Endothelial cell of umbilical vein (primary cell): ENCODE results near the gene CFAP100. TPM values are rescaled to one million over a fixed set of nuclear protein-coding genes. Genes with fewer than 3 reads are reported as not detected.

ENCODE experiments used
- BruUV-seq: library from RNA; stranded (reverse); fragments of 400-500 nt; replicated peaks from 2 replicates; lab custom pipeline; 2021; lab: Mats Ljungman, UMichigan
- CTCF ChIA-PET: fragments of 300-600, 350-600 bp; sonication (Branson Sonifier 250); formaldehyde crosslinking; loops from one replicate; lab custom pipeline; 2021; ENCODE audit warnings: antibody characterized with exemption, inconsistent platforms; lab: Charles Lee
- POLR2A ChIA-PET: fragments of 300-600, 350-600 bp; sonication (Branson Sonifier 250); formaldehyde crosslinking; loops from one replicate; lab custom pipeline; 2021; ENCODE audit warnings: antibody characterized with exemption, inconsistent platforms; lab: Charles Lee
- DNase-seq: peaks from one replicate; pipeline ENCODE4 v3.0.0-alpha.2; 2011; ENCODE audit warnings: low read depth, low spot score
- FAIRE-seq: peaks from 2 replicates; lab custom pipeline; 2011; peaks lifted over from hg19 to GRCh38; lab: Jason Lieb, UNC
- H2AFZ ChIP-seq: 2 replicates; pipeline ENCODE4 v1.6.0; 2012; ENCODE audit warnings: low read depth, low read length, control low read depth, inconsistent platforms
- H3K27ac ChIP-seq: 2 replicates; pipeline ENCODE4 v1.5.1; 2011; ENCODE audit warnings: low read depth, mild to moderate bottlenecking, control low read depth, low read length, moderate library complexity; ENCODE audit not compliant: insufficient read depth
- H3K27me3 ChIP-seq, 2 experiments: 2 replicates each; pipeline versions ENCODE4 v1.6.0 to v1.6.1; 2011; ENCODE audit warnings: low read length in 2 of 2, mixed read lengths in 1 of 2; ENCODE audit not compliant: control insufficient read depth in 2 of 2, insufficient read depth in 2 of 2
- H3K36me3 ChIP-seq, 2 experiments: 2 replicates in 1 of 2; 3 replicates in 1 of 2; pipeline ENCODE4 v1.5.1; 2011; ENCODE audit warnings: low read length in 2 of 2, mild to moderate bottlenecking in 1 of 2, moderate library complexity in 1 of 2; ENCODE audit not compliant: control insufficient read depth in 2 of 2, insufficient read depth in 2 of 2; ENCODE audit errors: extremely low read depth in 1 of 2
- H3K4me1 ChIP-seq: 3 replicates; pipeline ENCODE4 v1.5.1; 2011; ENCODE audit warnings: mild to moderate bottlenecking, low read length; ENCODE audit not compliant: control insufficient read depth, insufficient read depth; ENCODE audit errors: extremely low read depth
- H3K4me2 ChIP-seq: 2 replicates; pipeline ENCODE4 v1.6.1; 2011; ENCODE audit warnings: low read length, control low read depth, mixed read lengths; ENCODE audit not compliant: insufficient read depth
- H3K4me3 ChIP-seq, 3 experiments: fragments of 200-600 bp in 1 of 3; sonication (generic), shearing (Covaris generic) in 1 of 3; replicated peaks in 1 of 3; 2 replicates each; pipeline ENCODE4 v1.5.1; 2011 to 2016; ENCODE audit warnings: control low read depth in 3 of 3, low read length in 3 of 3, mild to moderate bottlenecking in 2 of 3, inconsistent platforms in 1 of 3, low read depth in 1 of 3, moderate library complexity in 1 of 3; ENCODE audit not compliant: insufficient read depth in 1 of 3
- H3K79me2 ChIP-seq: 2 replicates; pipeline ENCODE4 v1.6.0; 2012; ENCODE audit warnings: low read length, inconsistent platforms; ENCODE audit not compliant: control insufficient read depth, insufficient read depth
- H3K9ac ChIP-seq: replicated peaks from 2 replicates; pipeline ENCODE3; 2011; ENCODE audit warnings: low read length, control low read depth; ENCODE audit not compliant: insufficient read depth; ENCODE audit errors: extremely low read depth
- H3K9me1 ChIP-seq: replicated peaks from 3 replicates; pipeline ENCODE4 v1.6.0; 2011; ENCODE audit warnings: mild to moderate bottlenecking, low read length; ENCODE audit not compliant: control insufficient read depth, insufficient read depth; ENCODE audit errors: extremely low read depth
- H3K9me3 ChIP-seq: replicated peaks from 2 replicates; pipeline ENCODE4 v1.5.1; 2012; ENCODE audit warnings: low read length, inconsistent platforms; ENCODE audit not compliant: control insufficient read depth, insufficient read depth
- H4K20me1 ChIP-seq: replicated peaks from 2 replicates; pipeline ENCODE3; 2011; ENCODE audit warnings: mild to moderate bottlenecking, low read length; ENCODE audit not compliant: control insufficient read depth, insufficient read depth; ENCODE audit errors: extremely low read depth
- EZH2 ChIP-seq: IDR thresholded peaks from 2 replicates; pipeline ENCODE4 v1.6.1; 2012; ENCODE audit warnings: borderline replicate concordance, low read depth, mild to moderate bottlenecking, moderate library complexity, low read length, inconsistent platforms; ENCODE audit not compliant: severe bottlenecking
- FOS ChIP-seq: IDR thresholded peaks from 2 replicates; pipeline ENCODE4 v1.6.1; 2011; ENCODE audit warnings: mild to moderate bottlenecking, low read length, moderate library complexity, borderline replicate concordance; ENCODE audit not compliant: insufficient read depth
- GATA2 ChIP-seq: IDR thresholded peaks from 2 replicates; pipeline ENCODE4 v1.7.0; 2011; ENCODE audit warnings: low read depth, mild to moderate bottlenecking, moderate library complexity, mixed read lengths, low read length; ENCODE audit not compliant: insufficient read length, insufficient read depth
- MAX ChIP-seq: IDR thresholded peaks from 2 replicates; pipeline ENCODE4 v1.6.1; 2011; ENCODE audit not compliant: insufficient read depth, insufficient read length
- MYC ChIP-seq: IDR thresholded peaks from one replicate; pipeline ENCODE4 v1.6.1; 2011; ENCODE audit warnings: mild to moderate bottlenecking, low read depth, low read length
- POLR2A ChIP-seq: IDR thresholded peaks from 2 replicates; pipeline ENCODE4 v1.6.1; 2012; ENCODE audit warnings: low read depth, mild to moderate bottlenecking, control low read depth, low read length
- dilution Hi-C: fragments of 300-500 bp; cut with MboI; formaldehyde crosslinking; loops from one replicate; pipeline ENCODE4 v1.15.0; 2019; ENCODE audit warnings: low sequenced_read_pairs; ENCODE audit not compliant: extremely low pct_ligation_motif_present
- intact Hi-C: fragments of 100-400 bp; cut with micrococcal nuclease; formaldehyde crosslinking; loops from one replicate; pipeline ENCODE4 v1.10.0; 2022
- polyA plus RNA-seq, 4 experiments: library from polyadenylated mRNA; depleted of rRNA in 3 of 4; stranded (reverse) in 3 of 4; unstranded in 1 of 4; fragments of >200 nt; gene quantifications; 2 replicates each; pipeline versions ENCODE4 v1.2.1 to v1.2.3, GENCODE V29; 2011 to 2012; ENCODE audit warnings: missing spikeins in 1 of 4
- total RNA-seq: library from RNA; stranded (reverse); gene quantifications from 2 replicates; pipeline ENCODE4 v1.2.3, GENCODE V29; 2021

The CFAP100 gene
- total and polyA plus RNA-seq, 2 donors (not counting 3 experiments of a cell fraction or from before 2014, with no cell fraction given) = not detected

DNA sequence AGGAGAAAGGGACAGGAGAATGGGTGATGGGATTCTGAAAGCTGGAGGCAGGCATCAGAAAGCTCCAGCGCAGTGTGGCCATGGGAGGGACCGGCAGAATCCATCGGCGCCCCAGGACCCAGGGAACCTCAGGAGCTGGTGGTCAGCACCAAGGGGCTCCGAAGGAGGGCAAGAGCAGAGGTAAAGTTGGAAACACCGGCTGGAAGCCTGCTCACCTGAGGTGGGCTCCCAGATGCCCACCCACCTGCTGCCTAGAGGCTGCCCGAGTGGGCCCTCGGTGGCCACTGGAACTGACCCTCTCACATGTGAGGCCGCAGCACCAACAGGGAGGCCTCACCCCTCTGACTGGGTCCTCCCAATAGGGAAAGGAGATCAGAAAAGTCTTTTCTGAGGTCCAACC lies 91.2 kb downstream of the CFAP100 start:
- POLR2A ChIA-PET = no interaction called here
- no TSS peak for BruUV-seq

More for the DNA sequence above, 91.2 kb downstream of the CFAP100 start:
- no peaks in the 10 kb centered on the region for H3K9me1 ChIP-seq
- CTCF ChIA-PET = no interaction called here
- H3K9me3 ChIP-seq = no peaks in the 10 kb centered on the region
- peaks cover 15% of the 10 kb centered on the region for H3K4me1 ChIP-seq
- intact Hi-C loops (no loop called here), dilution Hi-C loops (no loop called here)
- no peaks in the 10 kb centered on the region for H3K36me3 ChIP-seq
- H3K9ac ChIP-seq = no peak overlapping the region
- FAIRE-seq = no peak
- no peaks in the 10 kb centered on the region for H4K20me1 ChIP-seq
- no peak overlapping the region for H3K4me3 ChIP-seq
- DNase-seq = no peak
- no peaks in the 10 kb centered on the region for H3K79me2 ChIP-seq
- no peak overlapping the region for H3K4me2 ChIP-seq
- no peak overlapping the region for H2AFZ ChIP-seq
- H3K27ac ChIP-seq = no peak overlapping the region
- H3K27me3 ChIP-seq = peaks cover 0 to 1% of the 10 kb centered on the region in 2 experiments
- TF ChIP-seq GATA2 = no peak
- no peak for TF ChIP-seq MYC
- no peak for TF ChIP-seq POLR2A
- no peak for TF ChIP-seq FOS
- TF ChIP-seq MAX = no peak
- TF ChIP-seq EZH2 = no peak

Other genes starting within 250 kb of the CFAP100 start
- not detected in 2 replicates for gene ALDH1L1, start 214.3 kb upstream of the CFAP100 start, total RNA-seq
- not detected in 2 replicates for gene ALDH1L1, start 214.3 kb upstream of the CFAP100 start, polyA plus RNA-seq
- gene KLF15, start 37.5 kb upstream of the CFAP100 start, total RNA-seq = 1.4 and 3.0 TPM in 2 replicates
- gene KLF15, start 37.5 kb upstream of the CFAP100 start, polyA plus RNA-seq = 2.2 and 2.8 TPM in 2 replicates
- 21.3 and 22.6 TPM in 2 replicates for gene ZXDC, start 81.0 kb downstream of the CFAP100 start, total RNA-seq
- gene ZXDC, start 81.0 kb downstream of the CFAP100 start, polyA plus RNA-seq = 13.3 and 15.2 TPM in 2 replicates
- gene UROC1, start 122.9 kb downstream of the CFAP100 start, total RNA-seq = not detected in 2 replicates
- not detected in 2 replicates for gene UROC1, start 122.9 kb downstream of the CFAP100 start, polyA plus RNA-seq
- gene CHST13, start 129.2 kb downstream of the CFAP100 start, total RNA-seq = not detected in 2 replicates
- gene CHST13, start 129.2 kb downstream of the CFAP100 start, polyA plus RNA-seq = 0.04 TPM in 1 of 2 replicates, not detected in the other
- not detected in 2 replicates for gene C3orf22, start 164.0 kb downstream of the CFAP100 start, total RNA-seq
- gene C3orf22, start 164.0 kb downstream of the CFAP100 start, polyA plus RNA-seq = not detected in 2 replicates